Caco-2 (cell line): ENCODE measurements around the gene LRRC47. TPM values are rescaled to one million over a fixed set of nuclear protein-coding genes. Genes with fewer than 3 reads are reported as not detected.

Source experiments
- BruUV-seq: library from RNA; stranded (reverse); fragments of 400-500 nt; replicated peaks from 2 replicates; lab custom pipeline; 2021; lab: Mats Ljungman, UMichigan
- CTCF ChIA-PET: fragments of 300-600 bp; sonication (Branson Sonifier 250); formaldehyde crosslinking; loops from one replicate; lab custom pipeline; 2022; ENCODE audit warnings: antibody characterized with exemption; lab: Charles Lee
- POLR2A ChIA-PET: fragments of 300-600 bp; sonication (Branson Sonifier 250); formaldehyde crosslinking; loops from one replicate; lab custom pipeline; 2022; ENCODE audit warnings: antibody characterized with exemption; lab: Charles Lee
- DNase-seq, 2 experiments: peaks; one replicate each; pipeline versions ENCODE4 v3.0.0 to v3.0.0-alpha.2; 2020 to 2022
- H3K27me3 ChIP-seq: replicated peaks from 2 replicates; pipeline ENCODE4 v1.6.0; 2011; ENCODE audit warnings: low read length; ENCODE audit not compliant: control insufficient read depth, insufficient read depth
- H3K36me3 ChIP-seq: 2 replicates; pipeline ENCODE4 v1.5.1; 2011; ENCODE audit warnings: low read length; ENCODE audit not compliant: control insufficient read depth, insufficient read depth
- H3K4me1 ChIP-seq: fragments of 250-450 bp; sonication (Bioruptor Pico); 2 replicates; pipeline ENCODE4 v1.5.1; 2020; ENCODE audit warnings: mild to moderate bottlenecking
- H3K4me3 ChIP-seq: 2 replicates; pipeline ENCODE4 v1.5.1; 2011; ENCODE audit warnings: low read depth, mild to moderate bottlenecking, control low read depth, low read length
- H3K9me3 ChIP-seq: fragments of 250-450 bp; sonication (Bioruptor Pico); 2 replicates; pipeline ENCODE4 v1.5.1; 2020; ENCODE audit warnings: mild to moderate bottlenecking, moderate library complexity
- H3K27ac Mint-ChIP-seq: one replicate; pipeline ENCODE4 v1.8.0; 2022; ENCODE audit warnings: mixed read lengths; ENCODE audit not compliant: unreplicated experiment
- H3K27me3 Mint-ChIP-seq: one replicate; pipeline ENCODE4 v1.8.0; 2022; ENCODE audit warnings: mixed read lengths; ENCODE audit not compliant: insufficient read depth, unreplicated experiment
- H3K36me3 Mint-ChIP-seq: one replicate; pipeline ENCODE4 v1.8.0; 2022; ENCODE audit warnings: mild to moderate bottlenecking, mixed read lengths; ENCODE audit not compliant: insufficient read depth, unreplicated experiment
- H3K4me1 Mint-ChIP-seq: one replicate; pipeline ENCODE4 v1.8.0; 2022; ENCODE audit warnings: low read depth, mixed read lengths; ENCODE audit not compliant: unreplicated experiment
- H3K4me3 Mint-ChIP-seq: one replicate; pipeline ENCODE4 v1.8.0; 2022; ENCODE audit warnings: mild to moderate bottlenecking, moderate library complexity, mixed read lengths; ENCODE audit not compliant: unreplicated experiment
- H3K9me3 Mint-ChIP-seq: one replicate; pipeline ENCODE4 v1.8.0; 2022; ENCODE audit warnings: mixed read lengths; ENCODE audit not compliant: unreplicated experiment
- CTCF ChIP-seq, 2 experiments: fragments of 200-600 bp in 1 of 2; IDR thresholded peaks; 1 replicate in 1 of 2; 2 replicates in 1 of 2; pipeline versions ENCODE4 v1.5.1 to v1.8.0; 2011 to 2022; ENCODE audit warnings: antibody characterized with exemption in 1 of 2, control low read depth in 1 of 2, inconsistent platforms in 1 of 2, low read depth in 1 of 2, low read length in 1 of 2, mild to moderate bottlenecking in 1 of 2, moderate library complexity in 1 of 2; ENCODE audit not compliant: insufficient read depth in 1 of 2, severe bottlenecking in 1 of 2, unreplicated experiment in 1 of 2
- intact Hi-C: fragments of 100-400 bp; cut with micrococcal nuclease; formaldehyde crosslinking; loops from one replicate; pipeline ENCODE4 v1.10.0; 2022; ENCODE audit not compliant: unreplicated experiment
- total RNA-seq: library from RNA; stranded (reverse); gene quantifications from 2 replicates; pipeline ENCODE4 v1.2.3, GENCODE V29; 2022

Gene LRRC47
- total RNA-seq, 1 experiment from 2014 or later = 48.5 TPM

- H3K27me3 ChIP-seq = no peaks in the 10 kb centered on the region
- ChIA-PET CTCF (no interaction called here), POLR2A (no interaction called here)
- TF ChIP-seq CTCF (IDR thresholded peaks at IDR 0.05; ENCODE audit: insufficient read depth in 1 of 2, low read depth in 1 of 2, low read length in 1 of 2, severe bottlenecking in 1 of 2, unreplicated experiment in 1 of 2) = no peak
- Mint-ChIP-seq H3K4me3 (no peak overlapping the region), H3K27me3 (no peaks in the 10 kb centered on the region), H3K9me3 (no peaks in the 10 kb centered on the region), H3K4me1 (no peaks in the 10 kb centered on the region), H3K27ac (no peak overlapping the region), H3K36me3 (peaks cover 42% of the 10 kb centered on the region)
- no TSS peak for BruUV-seq
- H3K36me3 ChIP-seq = peaks cover 1% of the 10 kb centered on the region
- H3K4me1 ChIP-seq = no peaks in the 10 kb centered on the region
- peaks cover 4% of the 10 kb centered on the region; the same call in 1 of the 2 replicates for H3K9me3 ChIP-seq
- no peak for DNase-seq
- no peak overlapping the region for H3K4me3 ChIP-seq
- intact Hi-C loops = no loop called here
Measured at GRCh38 chr1:3836421-3836820, 40.1 kb upstream of the LRRC47 start.

DNA sequence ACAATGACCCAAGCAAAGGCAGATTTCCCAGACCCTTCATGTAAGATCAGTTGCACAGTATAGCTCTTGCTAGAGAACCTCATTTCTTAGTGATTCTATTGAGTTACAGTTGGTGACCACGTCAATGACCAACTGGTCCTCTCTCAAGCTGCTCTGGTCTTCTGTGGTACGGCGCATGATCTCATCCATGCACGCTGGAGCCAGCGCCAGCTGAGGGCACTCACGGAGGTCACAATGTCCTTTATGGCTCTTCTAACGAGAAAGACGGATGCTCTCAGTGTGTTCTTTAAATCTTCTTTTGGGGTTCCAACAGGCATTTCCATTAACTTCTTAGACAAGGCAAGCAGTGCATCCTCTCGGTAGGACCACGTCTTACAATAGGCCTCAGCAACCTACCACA lies 38.4 kb upstream of the LRRC47 start:
- BruUV-seq = no TSS peak
- no peaks in the 10 kb centered on the region for H3K4me1 Mint-ChIP-seq

GRCh38 chr1:3831689-3832088 lies 35.4 kb upstream of the LRRC47 start:
- POLR2A ChIA-PET = no interaction called here

More for the DNA sequence above, 38.4 kb upstream of the LRRC47 start:
- intact Hi-C loops = no loop called here
- Histone ChIP-seq H3K36me3 (peaks cover 1% of the 10 kb centered on the region), H3K27me3 (no peaks in the 10 kb centered on the region), H3K9me3 (peaks cover 4% of the 10 kb centered on the region; the same call in 1 of the 2 replicates), H3K4me3 (no peak overlapping the region), H3K4me1 (no peaks in the 10 kb centered on the region)
- ChIA-PET CTCF (no interaction called here), POLR2A (no interaction called here)
- Mint-ChIP-seq H3K36me3 (peaks cover 39% of the 10 kb centered on the region), H3K27ac (no peak overlapping the region), H3K27me3 (no peaks in the 10 kb centered on the region), H3K4me3 (no peak overlapping the region), H3K9me3 (no peaks in the 10 kb centered on the region)
- no peak for TF ChIP-seq CTCF (IDR thresholded peaks at IDR 0.05; ENCODE audit: insufficient read depth in 1 of 2, low read depth in 1 of 2, low read length in 1 of 2, severe bottlenecking in 1 of 2, unreplicated experiment in 1 of 2)
- DNase-seq = no peak

More at GRCh38 chr1:3831689-3832088, 35.4 kb upstream of the LRRC47 start:
- Mint-ChIP-seq H3K27ac (no peak overlapping the region), H3K27me3 (no peaks in the 10 kb centered on the region), H3K4me3 (no peak overlapping the region), H3K36me3 (peaks cover 13% of the 10 kb centered on the region), H3K9me3 (no peaks in the 10 kb centered on the region), H3K4me1 (no peaks in the 10 kb centered on the region)
- intact Hi-C loops = no loop called here
- no peaks in the 10 kb centered on the region for H3K27me3 ChIP-seq
- CTCF ChIA-PET = no interaction called here
- H3K4me1 ChIP-seq = no peaks in the 10 kb centered on the region
- no peaks in the 10 kb centered on the region for H3K36me3 ChIP-seq
- H3K4me3 ChIP-seq = no peak overlapping the region
- no TSS peak for BruUV-seq
- no peaks in the 10 kb centered on the region for H3K9me3 ChIP-seq
- TF ChIP-seq CTCF (IDR thresholded peaks at IDR 0.05; ENCODE audit: insufficient read depth in 1 of 2, low read depth in 1 of 2, low read length in 1 of 2, severe bottlenecking in 1 of 2, unreplicated experiment in 1 of 2) = no peak
- DNase-seq = no peak
